Activated CD8-positive, alpha-beta memory T cell treated with anti-CD3 and anti-CD28 coated beads for 4 hours (primary cell): ENCODE data around the gene CDC14B.
"Not testable (repeated sequence)": the region's sequence is repeated elsewhere in the genome, so short reads cannot be mapped to it uniquely, and the experiment has no call there.

Experiments
- DNase-seq, 2 donors: peaks; one replicate each; pipeline ENCODE4 v3.0.0-alpha.2; 2020; ENCODE audit warnings: low read depth in 2 of 2

The CDC14B gene

GRCh38 chr9:96550659-96551058 is 69.0 kb downstream of the CDC14B start:
- no peak for DNase-seq

- not testable (repeated sequence) for DNase-seq
Measured at GRCh38 chr9:96543131-96543530, 76.5 kb downstream of the CDC14B start.

GRCh38 chr9:96540106-96540505 is 79.5 kb downstream of the CDC14B start:
- no peak for DNase-seq

GRCh38 chr9:96532173-96532572 is 87.5 kb downstream of the CDC14B start:
- no peak for DNase-seq

GRCh38 chr9:96524764-96525163 is 94.9 kb downstream of the CDC14B start:
- DNase-seq, result no peak

GRCh38 chr9:96524045-96524444 is 95.6 kb downstream of the CDC14B start:
- DNase-seq, result no peak

- no peak for DNase-seq
Measured at GRCh38 chr9:96523374-96523773, 96.3 kb downstream of the CDC14B start.

GRCh38 chr9:96522366-96522765 is 97.3 kb downstream of the CDC14B start:
- no peak for DNase-seq

- no peak for DNase-seq
Measured at GRCh38 chr9:96519787-96520186, 99.9 kb downstream of the CDC14B start.

- DNase-seq, result no peak
Measured at GRCh38 chr9:96519095-96519494, 100.5 kb downstream of the CDC14B start.

GRCh38 chr9:96515621-96516470 is 103.8 kb downstream of the CDC14B start:
- no peak for DNase-seq

GRCh38 chr9:96514800-96515158 is 104.9 kb downstream of the CDC14B start:
- DNase-seq, result no peak

GRCh38 chr9:96514108-96514799 is 105.4 kb downstream of the CDC14B start:
- DNase-seq, result no peak

GRCh38 chr9:96513622-96514021 is 106.0 kb downstream of the CDC14B start:
- DNase-seq, result no peak

GRCh38 chr9:96512240-96512639 is 107.4 kb downstream of the CDC14B start:
- no peak for DNase-seq

- DNase-seq, result no peak
Measured at GRCh38 chr9:96510258-96510657, 109.4 kb downstream of the CDC14B start.

GRCh38 chr9:96509848-96510247 is 109.8 kb downstream of the CDC14B start:
- no peak for DNase-seq

GRCh38 chr9:96509026-96509425 is 110.6 kb downstream of the CDC14B start:
- no peak for DNase-seq

GRCh38 chr9:96508227-96508940 is 111.3 kb downstream of the CDC14B start:
- DNase-seq, result no peak

- no peak for DNase-seq
Measured at GRCh38 chr9:96505316-96505991, 114.2 kb downstream of the CDC14B start.

- DNase-seq, result no peak
Measured at GRCh38 chr9:96503918-96504317, 115.7 kb downstream of the CDC14B start.

GRCh38 chr9:96503374-96503748 is 116.3 kb downstream of the CDC14B start:
- DNase-seq, result not testable (repeated sequence)
